DND-41 (cell line): ENCODE measurements around the gene SNX22.

Experiments used
- CTCF ChIP-seq: IDR thresholded peaks from 2 replicates; pipeline ENCODE4 v1.5.1; 2012; ENCODE audit warnings: borderline replicate concordance, low read length, moderate library complexity, mild to moderate bottlenecking; ENCODE audit not compliant: poor library complexity, severe bottlenecking; ENCODE audit errors: extremely low read depth
- EZH2 ChIP-seq: IDR thresholded peaks from 3 replicates; pipeline ENCODE4 v1.6.1; 2012; ENCODE audit warnings: borderline replicate concordance, low read depth, mild to moderate bottlenecking, moderate library complexity, low read length, inconsistent platforms; ENCODE audit not compliant: severe bottlenecking

GRCh38 chr15:64182859-64183370 lies 31.4 kb downstream of the SNX22 start:
- TF ChIP-seq CTCF (no peak), EZH2 (no peak)
